ENCODE results near the gene TMEM238. TPM values are rescaled to one million over a fixed set of nuclear protein-coding genes. Genes with fewer than 3 reads are reported as not detected.
"Not testable (repeated sequence)": the region's sequence is repeated elsewhere in the genome, so short reads cannot be mapped to it uniquely, and the experiment has no call there.

TMEM238 gene
- total RNA-seq, 1 donor from 2014 or later = 21.4 TPM

GRCh38 chr19:55341171-55341588 is 42.9 kb downstream of the TMEM238 start:
- TF ChIP-seq CTCF (conservative IDR thresholded peaks at IDR 0.05; ENCODE audit: low read depth, low read length) = no peak
- H3K4me3 ChIP-seq (ENCODE audit: low read depth, low read length) = peak overlapping the region; percentile 89
- DNase-seq (ENCODE audit: low read depth) = no peak

- no peak for DNase-seq (ENCODE audit: low read depth)
- TF ChIP-seq CTCF (conservative IDR thresholded peaks at IDR 0.05; ENCODE audit: low read depth, low read length) = peak; percentile 33
- H3K4me3 ChIP-seq (ENCODE audit: low read depth, low read length) = peak overlapping the region; percentile 89
Observed at GRCh38 chr19:55340784-55341147, 43.3 kb downstream of the TMEM238 start.

GRCh38 chr19:55339889-55340783 is 44.0 kb downstream of the TMEM238 start:
- no peak for TF ChIP-seq CTCF (conservative IDR thresholded peaks at IDR 0.05; ENCODE audit: low read depth, low read length)
- DNase-seq (ENCODE audit: low read depth) = no peak
- peak overlapping the region; percentile 89 for H3K4me3 ChIP-seq (ENCODE audit: low read depth, low read length)

- TF ChIP-seq CTCF (conservative IDR thresholded peaks at IDR 0.05; ENCODE audit: low read depth, low read length) = peak; percentile 37
- H3K4me3 ChIP-seq (ENCODE audit: low read depth, low read length) = peak within 1 kb of the TSS; percentile 89
- peak; percentile 99 for DNase-seq (ENCODE audit: low read depth)
Observed at GRCh38 chr19:55339105-55339888, 44.8 kb downstream of the TMEM238 start, which contains the start of gene KMT5C. Gene KMT5C (plus strand): TSS chr19:55339876. CDS start chr19:55341937, 2,061 bp downstream.

- DNase-seq (ENCODE audit: low read depth) = no peak
- TF ChIP-seq CTCF (conservative IDR thresholded peaks at IDR 0.05; ENCODE audit: low read depth, low read length) = no peak
- no peak overlapping the region for H3K4me3 ChIP-seq (ENCODE audit: low read depth, low read length)
Observed at GRCh38 chr19:55336101-55336500, 48.0 kb downstream of the TMEM238 start.

- peak; percentile 33 for DNase-seq (ENCODE audit: low read depth)
- TF ChIP-seq CTCF (conservative IDR thresholded peaks at IDR 0.05; ENCODE audit: low read depth, low read length) = no peak
- no peak overlapping the region for H3K4me3 ChIP-seq (ENCODE audit: low read depth, low read length)
Observed at GRCh38 chr19:55333870-55334269, 50.2 kb downstream of the TMEM238 start.

GRCh38 chr19:55329791-55330190 is 54.3 kb downstream of the TMEM238 start:
- not testable (repeated sequence) for DNase-seq (ENCODE audit: low read depth); H3K4me3 ChIP-seq (ENCODE audit: low read depth, low read length)

All from epithelial cell of proximal tubule (primary cell).